Ovary (tissue), 3 donors: Measurements from ENCODE around the gene GASK1A.

Experiments
- EP300 ChIP-seq: sonication (generic); formaldehyde crosslinking; IDR thresholded peaks from one replicate; pipeline ENCODE4 v1.6.1; 2017; ENCODE audit warnings: antibody characterized with exemption
- TF ChIP-seq, protein P1 (sequence below), 3 donors: fragments of 450-650 bp in 2 of 3; fragments of 200-600 bp in 1 of 3; IDR thresholded peaks; one replicate each; pipeline versions ENCODE4 v1.5.1 to v1.8.0; 2016 to 2022; ENCODE audit warnings: antibody characterized with exemption in 3 of 3, mild to moderate bottlenecking in 1 of 3
- donor health status: DM: no; HTN: no; CAD: no.

DNA sequence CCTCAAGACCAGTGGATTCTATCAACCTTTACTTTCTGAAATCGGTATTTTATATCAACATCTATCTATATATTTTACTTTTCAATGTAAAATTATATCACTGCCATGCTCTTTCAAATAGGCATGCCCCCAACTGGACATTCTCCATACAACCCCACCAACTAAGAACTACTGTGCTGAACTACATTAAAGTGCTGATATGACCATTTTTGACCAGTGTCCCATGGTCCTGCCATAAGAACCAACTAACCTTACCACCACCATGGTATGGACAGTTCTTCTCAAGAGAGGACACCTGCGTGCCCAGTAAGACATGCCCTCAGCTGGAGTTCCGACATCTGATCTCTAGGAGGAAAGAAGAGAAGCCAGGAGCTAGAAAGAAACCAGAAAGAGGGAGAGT is 111.1 kb downstream of the GASK1A start:
- TF ChIP-seq, protein P1, sequence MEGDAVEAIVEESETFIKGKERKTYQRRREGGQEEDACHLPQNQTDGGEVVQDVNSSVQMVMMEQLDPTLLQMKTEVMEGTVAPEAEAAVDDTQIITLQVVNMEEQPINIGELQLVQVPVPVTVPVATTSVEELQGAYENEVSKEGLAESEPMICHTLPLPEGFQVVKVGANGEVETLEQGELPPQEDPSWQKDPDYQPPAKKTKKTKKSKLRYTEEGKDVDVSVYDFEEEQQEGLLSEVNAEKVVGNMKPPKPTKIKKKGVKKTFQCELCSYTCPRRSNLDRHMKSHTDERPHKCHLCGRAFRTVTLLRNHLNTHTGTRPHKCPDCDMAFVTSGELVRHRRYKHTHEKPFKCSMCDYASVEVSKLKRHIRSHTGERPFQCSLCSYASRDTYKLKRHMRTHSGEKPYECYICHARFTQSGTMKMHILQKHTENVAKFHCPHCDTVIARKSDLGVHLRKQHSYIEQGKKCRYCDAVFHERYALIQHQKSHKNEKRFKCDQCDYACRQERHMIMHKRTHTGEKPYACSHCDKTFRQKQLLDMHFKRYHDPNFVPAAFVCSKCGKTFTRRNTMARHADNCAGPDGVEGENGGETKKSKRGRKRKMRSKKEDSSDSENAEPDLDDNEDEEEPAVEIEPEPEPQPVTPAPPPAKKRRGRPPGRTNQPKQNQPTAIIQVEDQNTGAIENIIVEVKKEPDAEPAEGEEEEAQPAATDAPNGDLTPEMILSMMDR (IDR thresholded peaks at IDR 0.05), result no peak
- TF ChIP-seq EP300, result no peak
